Mesothelial cell of epicardium (in vitro differentiated cells): ENCODE data around the gene AQP1. TPM values are rescaled to one million over a fixed set of nuclear protein-coding genes. Genes with fewer than 3 reads are reported as not detected.

Source experiments
- DNase-seq, 2 experiments: peaks; one replicate each; pipeline ENCODE4 v3.0.0; 2021; ENCODE audit warnings: low spot score in 2 of 2; ENCODE audit not compliant: unreplicated experiment in 2 of 2
- H3K27ac Mint-ChIP-seq: 2 replicates; pipeline ENCODE4 v1.8.0; 2021; ENCODE audit warnings: mixed read lengths
- H3K27me3 Mint-ChIP-seq: 2 replicates; pipeline ENCODE4 v1.8.0; 2021; ENCODE audit warnings: low read depth, mixed read lengths
- H3K36me3 Mint-ChIP-seq: 2 replicates; pipeline ENCODE4 v1.8.0; 2021; ENCODE audit warnings: mixed read lengths
- H3K4me1 Mint-ChIP-seq: 2 replicates; pipeline ENCODE4 v1.8.0; 2021; ENCODE audit warnings: mixed read lengths
- H3K4me3 Mint-ChIP-seq: 2 replicates; pipeline ENCODE4 v1.8.0; 2021; ENCODE audit warnings: mild to moderate bottlenecking, moderate library complexity, mixed read lengths
- H3K9me3 Mint-ChIP-seq: 2 replicates; pipeline ENCODE4 v1.8.0; 2021; ENCODE audit warnings: mixed read lengths
- CTCF ChIP-seq: fragments of 200-600 bp; sonication (generic); IDR thresholded peaks from one replicate; pipeline ENCODE4 v1.5.0; 2021; ENCODE audit warnings: antibody characterized with exemption; ENCODE audit not compliant: unreplicated experiment
- total RNA-seq: library from RNA; stranded (reverse); gene quantifications from 3 replicates; pipeline ENCODE4 v1.2.1, GENCODE V29; 2021

Gene AQP1
- total RNA-seq, 1 donor from 2014 or later: 10.9 TPM

- Mint-ChIP-seq H3K36me3 (no peaks in the 10 kb centered on the region), H3K4me3 (no peak overlapping the region), H3K9me3 (no peaks in the 10 kb centered on the region), H3K4me1 (peaks cover 44% of the 10 kb centered on the region), H3K27me3 (no peaks in the 10 kb centered on the region), H3K27ac (no peak overlapping the region)
- DNase-seq: no peak
- TF ChIP-seq CTCF: no peak
Measured at GRCh38 chr7:30884881-30885280, 26.8 kb upstream of the AQP1 start.

DNA sequence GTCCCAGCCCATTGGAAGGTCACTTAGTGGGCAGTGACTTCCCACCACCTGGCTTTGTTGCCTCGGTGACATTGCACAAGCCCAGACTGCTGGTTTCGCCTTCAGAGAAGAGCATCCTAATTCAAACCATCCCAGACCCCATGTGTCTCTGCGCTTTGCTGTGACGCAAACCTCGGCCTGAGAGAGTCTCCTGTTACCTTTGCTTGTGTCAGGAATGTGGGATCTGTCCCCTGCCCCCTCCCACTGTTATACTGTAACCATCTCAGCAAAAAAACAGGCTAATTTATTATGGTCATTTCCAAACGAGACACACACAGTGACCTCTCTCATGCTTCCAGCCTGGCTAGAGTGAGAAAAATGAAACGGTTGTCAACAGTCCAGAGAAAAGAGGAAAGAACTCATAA, 25.0 kb upstream of the AQP1 start:
- no peak for DNase-seq
- TF ChIP-seq CTCF: no peak
- Mint-ChIP-seq H3K36me3 (peaks cover 3% of the 10 kb centered on the region), H3K4me1 (peaks cover 28% of the 10 kb centered on the region), H3K4me3 (no peak overlapping the region), H3K9me3 (peaks cover 9% of the 10 kb centered on the region), H3K27ac (no peak overlapping the region), H3K27me3 (no peaks in the 10 kb centered on the region)

- DNase-seq: no peak
- H3K4me1 Mint-ChIP-seq: peaks cover 26% of the 10 kb centered on the region
- TF ChIP-seq CTCF: no peak
- no peaks in the 10 kb centered on the region for H3K27me3 Mint-ChIP-seq
- peaks cover 3% of the 10 kb centered on the region for H3K36me3 Mint-ChIP-seq
- H3K27ac Mint-ChIP-seq: peak overlapping the region; percentile 54
- H3K4me3 Mint-ChIP-seq: no peak overlapping the region
- H3K9me3 Mint-ChIP-seq: peaks cover 10% of the 10 kb centered on the region
Measured at GRCh38 chr7:30887464-30887872, 24.2 kb upstream of the AQP1 start.

DNA sequence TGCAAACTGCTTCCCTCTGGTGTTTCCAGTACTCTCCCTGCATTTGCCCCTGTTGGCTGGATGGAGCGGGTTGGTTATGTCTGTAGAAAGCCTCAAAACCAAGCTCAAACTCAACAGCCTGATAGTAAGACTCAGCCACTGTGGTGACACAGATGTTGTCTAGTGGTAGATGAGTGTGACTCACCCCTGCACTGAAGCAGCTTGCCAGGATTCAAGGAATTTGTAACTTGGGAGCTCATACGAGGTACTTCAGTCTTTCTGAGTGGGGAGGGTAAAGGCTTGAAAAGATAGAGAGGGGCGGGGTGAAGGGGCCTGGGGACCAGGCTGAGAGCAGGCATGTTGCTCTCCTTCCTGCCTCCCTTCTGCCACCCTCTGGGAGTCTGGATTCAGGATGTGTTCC, 22.9 kb upstream of the AQP1 start:
- Mint-ChIP-seq H3K27me3 (no peaks in the 10 kb centered on the region), H3K27ac (peak overlapping the region; percentile 72), H3K9me3 (peaks cover 10% of the 10 kb centered on the region), H3K36me3 (peaks cover 3% of the 10 kb centered on the region), H3K4me3 (no peak overlapping the region), H3K4me1 (peaks cover 31% of the 10 kb centered on the region)
- no peak for TF ChIP-seq CTCF
- no peak for DNase-seq

- Mint-ChIP-seq H3K9me3 (peaks cover 10% of the 10 kb centered on the region), H3K36me3 (peaks cover 3% of the 10 kb centered on the region), H3K4me1 (peaks cover 43% of the 10 kb centered on the region), H3K27ac (no peak overlapping the region), H3K27me3 (no peaks in the 10 kb centered on the region), H3K4me3 (no peak overlapping the region)
- DNase-seq: no peak
- TF ChIP-seq CTCF: no peak
Measured at GRCh38 chr7:30890226-30890625, 21.4 kb upstream of the AQP1 start.

- DNase-seq: no peak
- Mint-ChIP-seq H3K4me3 (no peak overlapping the region), H3K36me3 (peaks cover 3% of the 10 kb centered on the region), H3K27ac (no peak overlapping the region), H3K4me1 (peaks cover 55% of the 10 kb centered on the region), H3K9me3 (peaks cover 10% of the 10 kb centered on the region), H3K27me3 (no peaks in the 10 kb centered on the region)
- no peak for TF ChIP-seq CTCF
Measured at GRCh38 chr7:30893357-30893756, 18.3 kb upstream of the AQP1 start.
